Uterus (tissue), 2 donors: ENCODE results near the gene TRIM66.

ENCODE experiments used
- CTCF ChIP-seq, 4 experiments: fragments of 200-600 bp in 2 of 4; fragments of 450-650 bp in 2 of 4; sonication (generic) in 2 of 4; IDR thresholded peaks; one replicate each; pipeline ENCODE4 v1.5.1; 2016 to 2019; ENCODE audit warnings: antibody characterized with exemption in 4 of 4, mild to moderate bottlenecking in 2 of 4, moderate library complexity in 1 of 4
- POLR2A ChIP-seq, 2 donors: fragments of 450-650 bp; IDR thresholded peaks; one replicate each; pipeline ENCODE4 v1.6.1; 2016; ENCODE audit warnings: antibody characterized with exemption in 2 of 2, mild to moderate bottlenecking in 1 of 2, moderate library complexity in 1 of 2

- no peak for TF ChIP-seq CTCF (IDR thresholded peaks at IDR 0.05)
- TF ChIP-seq POLR2A (IDR thresholded peaks at IDR 0.05), result peak in 1 of 2 donors; percentile 13
Measured at GRCh38 chr11:8715501-8715900, 33.0 kb upstream of the TRIM66 start.
